ENCODE results near the gene PCGF5.
A peak's percentile ranks its signal among the peaks of the same experiment; 100 is the strongest.

DNA sequence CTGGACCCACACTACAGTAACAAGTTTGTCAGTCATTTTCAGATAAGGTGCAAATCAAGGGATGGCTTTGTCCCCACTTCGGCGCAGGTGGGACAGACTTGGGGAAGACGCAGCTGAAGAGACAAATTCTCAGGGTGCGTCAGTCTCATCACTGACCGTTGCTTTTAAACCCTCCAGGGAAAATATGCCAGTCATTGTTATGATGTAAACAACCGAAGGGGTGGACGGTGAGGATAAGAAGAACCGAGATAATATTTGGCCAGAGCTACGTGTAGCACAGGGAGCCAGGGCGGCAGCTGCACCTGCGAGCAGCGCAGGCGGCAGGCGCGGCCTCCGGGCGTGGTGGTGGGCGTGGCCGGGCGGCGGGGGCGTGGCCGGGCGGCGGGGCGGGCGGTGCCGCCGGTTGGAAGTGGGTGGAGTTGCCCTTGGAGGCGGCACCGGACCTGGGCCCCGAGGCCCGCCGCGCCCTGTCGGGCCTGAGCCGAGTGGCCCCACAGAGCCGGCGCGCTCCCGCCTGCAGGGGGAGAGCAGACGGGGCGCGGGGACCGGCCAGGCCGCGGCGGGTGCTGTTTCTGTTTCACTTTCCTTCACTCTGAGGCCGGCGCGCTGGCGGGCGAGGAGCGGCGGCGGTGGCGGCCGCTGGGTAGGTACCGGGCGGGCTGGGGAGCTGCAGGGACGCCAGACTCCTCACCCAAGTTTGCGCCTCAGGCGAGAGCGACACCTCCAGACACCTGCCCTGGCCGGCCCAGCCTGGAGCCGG is at the start of gene PCGF5:
- TF ChIP-seq, protein P1, sequence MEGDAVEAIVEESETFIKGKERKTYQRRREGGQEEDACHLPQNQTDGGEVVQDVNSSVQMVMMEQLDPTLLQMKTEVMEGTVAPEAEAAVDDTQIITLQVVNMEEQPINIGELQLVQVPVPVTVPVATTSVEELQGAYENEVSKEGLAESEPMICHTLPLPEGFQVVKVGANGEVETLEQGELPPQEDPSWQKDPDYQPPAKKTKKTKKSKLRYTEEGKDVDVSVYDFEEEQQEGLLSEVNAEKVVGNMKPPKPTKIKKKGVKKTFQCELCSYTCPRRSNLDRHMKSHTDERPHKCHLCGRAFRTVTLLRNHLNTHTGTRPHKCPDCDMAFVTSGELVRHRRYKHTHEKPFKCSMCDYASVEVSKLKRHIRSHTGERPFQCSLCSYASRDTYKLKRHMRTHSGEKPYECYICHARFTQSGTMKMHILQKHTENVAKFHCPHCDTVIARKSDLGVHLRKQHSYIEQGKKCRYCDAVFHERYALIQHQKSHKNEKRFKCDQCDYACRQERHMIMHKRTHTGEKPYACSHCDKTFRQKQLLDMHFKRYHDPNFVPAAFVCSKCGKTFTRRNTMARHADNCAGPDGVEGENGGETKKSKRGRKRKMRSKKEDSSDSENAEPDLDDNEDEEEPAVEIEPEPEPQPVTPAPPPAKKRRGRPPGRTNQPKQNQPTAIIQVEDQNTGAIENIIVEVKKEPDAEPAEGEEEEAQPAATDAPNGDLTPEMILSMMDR (IDR thresholded peaks at IDR 0.05; ENCODE audit: control extremely low read depth in 1 of 3, insufficient read depth in 1 of 3, low read depth in 1 of 3, low read length in 3 of 3), result peak in 2 of 3 experiments; percentile 7 to 18; a peak in 2 of 4 replicates
- TF ChIP-seq TAF1 (IDR thresholded peaks at IDR 0.05; ENCODE audit: low read depth, low read length) (peak; percentile 56; the same call in 1 of the 2 replicates), RAD21 (IDR thresholded peaks at IDR 0.05 in 1 of 2, conservative IDR thresholded peaks at IDR 0.05 in 1 of 2; ENCODE audit: low read depth in 2 of 2, low read length in 2 of 2) (0 out of 4 replicates have a peak, but pooled peaks of 1 of the 2 experiments have one; percentile 2), RNF2 (IDR thresholded peaks at IDR 0.05; ENCODE audit: borderline replicate concordance, low read depth, low read length, missing control alignments, poor library complexity, severe bottlenecking) (no peak), EGR1 (IDR thresholded peaks at IDR 0.05; ENCODE audit: borderline replicate concordance, low read depth, low read length) (no peak), RFX5 (IDR thresholded peaks at IDR 0.05; ENCODE audit: borderline replicate concordance, low read depth, low read length) (no peak), GABPA (IDR thresholded peaks at IDR 0.05; ENCODE audit: borderline replicate concordance, insufficient read depth, low read length) (no peak), TCF12 (IDR thresholded peaks at IDR 0.05; ENCODE audit: low read depth, low read length) (no peak), SRF (IDR thresholded peaks at IDR 0.05; ENCODE audit: low read depth, low read length) (no peak)
